GM21619 (cell line): ENCODE data around the gene MAP7D3.
A peak's percentile ranks its signal among the peaks of the same experiment; 100 is the strongest.
"Not testable (repeated sequence)": the region's sequence is repeated elsewhere in the genome, so short reads cannot be mapped to it uniquely, and the experiment has no call there.

ENCODE experiments used
- ATAC-seq: cut with Tn5 transposase; IDR thresholded peaks from one replicate; pipeline ENCODE4 v1.9.1; 2021; ENCODE audit not compliant: unreplicated experiment

MAP7D3 gene, protein sequence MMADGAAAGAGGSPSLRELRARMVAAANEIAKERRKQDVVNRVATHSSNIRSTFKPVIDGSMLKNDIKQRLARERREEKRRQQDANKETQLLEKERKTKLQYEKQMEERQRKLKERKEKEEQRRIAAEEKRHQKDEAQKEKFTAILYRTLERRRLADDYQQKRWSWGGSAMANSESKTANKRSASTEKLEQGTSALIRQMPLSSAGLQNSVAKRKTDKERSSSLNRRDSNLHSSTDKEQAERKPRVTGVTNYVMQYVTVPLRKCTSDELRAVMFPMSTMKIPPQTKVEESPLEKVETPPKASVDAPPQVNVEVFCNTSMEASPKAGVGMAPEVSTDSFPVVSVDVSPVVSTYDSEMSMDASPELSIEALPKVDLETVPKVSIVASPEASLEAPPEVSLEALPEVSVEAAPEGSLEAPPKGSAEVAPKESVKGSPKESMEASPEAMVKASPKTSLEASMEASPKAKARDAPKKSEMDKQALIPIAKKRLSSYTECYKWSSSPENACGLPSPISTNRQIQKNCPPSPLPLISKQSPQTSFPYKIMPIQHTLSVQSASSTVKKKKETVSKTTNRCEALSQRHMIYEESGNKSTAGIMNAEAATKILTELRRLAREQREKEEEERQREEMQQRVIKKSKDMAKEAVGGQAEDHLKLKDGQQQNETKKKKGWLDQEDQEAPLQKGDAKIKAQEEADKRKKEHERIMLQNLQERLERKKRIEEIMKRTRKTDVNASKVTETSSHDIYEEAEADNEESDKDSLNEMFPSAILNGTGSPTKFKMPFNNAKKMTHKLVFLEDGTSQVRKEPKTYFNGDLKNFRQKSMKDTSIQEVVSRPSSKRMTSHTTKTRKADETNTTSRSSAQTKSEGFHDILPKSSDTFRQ

DNA sequence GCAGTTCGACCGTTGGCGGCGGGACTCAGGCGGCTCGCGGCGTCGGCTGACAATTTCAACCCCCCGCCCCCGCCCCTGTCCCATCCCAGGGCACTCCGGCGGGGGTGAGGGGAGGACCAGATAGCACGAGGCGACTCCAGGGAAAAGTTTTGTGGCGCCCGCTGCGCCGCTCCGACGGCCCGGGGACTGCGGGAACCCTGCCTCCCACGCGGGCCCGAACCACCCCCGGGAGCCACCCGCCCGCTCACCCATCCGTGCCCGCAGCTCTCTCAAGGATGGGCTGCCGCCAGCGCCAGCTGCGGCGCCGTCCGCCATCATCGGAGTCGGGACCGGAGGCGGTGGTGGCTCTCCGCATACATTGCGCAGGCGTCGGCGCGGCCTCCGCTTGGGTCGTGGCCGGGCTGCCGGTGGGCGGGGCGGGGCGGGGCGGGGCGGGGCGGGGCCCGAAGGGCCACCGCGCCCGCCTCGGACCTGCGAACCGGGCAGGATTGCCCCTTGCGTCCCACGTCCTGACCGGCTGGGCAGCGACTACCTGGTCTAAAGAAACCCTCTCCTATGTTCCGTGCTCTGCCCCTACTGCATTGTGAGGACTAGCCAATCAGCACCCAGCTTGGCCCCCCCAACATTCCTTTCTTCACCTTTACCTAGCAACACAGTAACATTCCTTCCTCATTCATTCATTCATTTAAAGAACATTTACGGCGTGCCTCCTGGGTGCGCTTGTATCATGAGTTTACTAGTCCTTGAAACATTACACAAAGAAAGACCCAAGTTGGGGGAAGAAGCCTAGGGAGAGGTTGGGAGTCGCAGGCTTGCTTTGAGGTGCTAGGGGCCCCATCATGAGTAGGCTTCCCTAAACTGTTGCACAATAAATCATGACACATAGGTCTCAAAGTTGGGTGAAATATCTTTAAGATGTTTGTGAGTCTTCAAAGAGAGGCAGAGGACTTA is at the start of gene MAP7D3:
Gene MAP7D3 (minus strand): TSS at position 360 of the 951 bp plus-strand sequence. CDS start 42 bp downstream, at position 318.
- peak; percentile 87 for ATAC-seq

DNA sequence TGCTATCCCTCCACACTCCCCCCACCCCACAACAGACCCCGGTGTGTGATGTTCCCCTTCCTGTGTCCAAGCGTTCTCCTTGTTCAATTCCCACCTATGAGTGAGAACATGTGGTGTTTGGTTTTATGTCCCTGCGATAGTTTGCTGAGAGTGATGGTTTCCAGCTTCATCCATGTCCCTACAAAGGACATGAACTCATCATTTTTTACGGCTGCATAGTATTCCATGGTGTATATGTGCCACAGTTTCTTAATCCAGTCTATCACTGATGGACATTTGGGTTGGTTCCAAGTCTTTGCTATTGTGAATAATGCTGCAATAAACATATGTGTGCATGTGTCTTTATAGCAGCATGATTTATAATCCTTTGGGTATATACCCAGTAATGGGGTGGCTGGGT is 49.5 kb upstream of the MAP7D3 start, which contains the start of gene ADGRG4:
Gene ADGRG4 (plus strand): TSS at position 243 of the 400 bp plus-strand sequence. CDS start 7,815 bp downstream, outside the sequence.
- ATAC-seq, result not testable (repeated sequence)

DNA sequence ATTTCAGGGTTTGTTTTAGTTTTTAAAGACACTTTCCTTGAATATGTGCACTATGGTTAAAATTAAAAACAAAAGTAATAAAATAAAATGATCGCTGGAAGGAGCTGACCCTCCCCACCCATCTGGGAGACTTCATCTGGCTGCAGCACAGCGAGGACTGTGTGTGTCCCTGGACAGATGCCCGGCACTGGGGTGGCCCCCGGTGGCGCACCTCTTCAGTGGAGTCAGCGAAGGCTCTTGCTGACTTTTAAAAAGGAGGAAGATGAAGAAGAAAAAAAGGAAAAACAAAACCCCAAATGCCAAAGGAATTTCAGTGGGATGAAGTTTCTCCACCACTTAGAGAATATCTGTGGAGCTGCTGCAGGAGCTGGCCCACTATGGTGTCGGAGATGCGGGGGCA is 44.2 kb upstream of the MAP7D3 start:
- no peak for ATAC-seq

DNA sequence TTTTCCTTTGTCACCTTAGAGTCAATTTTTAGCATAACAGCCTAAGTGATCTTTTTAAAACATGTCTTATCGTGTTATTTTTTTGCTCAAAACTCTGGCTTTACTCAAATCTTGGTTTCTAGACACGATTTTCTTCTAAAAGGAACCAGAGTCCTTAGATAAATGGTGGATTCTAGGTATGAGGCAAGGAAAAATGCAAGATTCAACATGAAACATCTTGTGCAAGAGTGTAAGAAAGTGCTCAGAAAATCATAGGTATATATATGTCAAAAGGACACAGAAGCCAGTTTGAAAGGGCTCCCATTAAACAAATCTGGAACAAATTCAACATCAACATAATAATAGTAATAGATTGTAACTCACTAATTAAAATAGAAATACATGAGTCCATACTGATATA is 41.5 kb upstream of the MAP7D3 start:
- ATAC-seq, result no peak

DNA sequence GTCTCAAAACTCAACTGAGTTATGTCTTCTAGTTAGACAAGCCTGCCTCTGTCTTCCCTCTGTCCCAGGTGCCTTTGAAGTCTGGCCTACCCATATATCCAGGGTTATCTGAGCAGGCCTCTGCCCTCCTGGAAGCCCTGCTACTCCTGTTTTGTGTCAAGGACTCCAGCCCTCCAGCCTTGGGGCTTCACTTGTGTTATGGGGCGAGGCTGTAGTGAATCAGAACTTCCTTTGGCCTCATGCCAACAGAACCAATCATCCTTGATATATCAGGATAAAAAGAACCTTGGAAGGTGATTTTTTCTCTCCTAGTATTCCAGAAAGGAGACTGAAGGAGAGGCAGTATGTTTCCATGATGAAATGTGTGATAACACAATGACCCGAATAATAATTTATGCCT is 40.6 kb upstream of the MAP7D3 start:
- ATAC-seq, result no peak

DNA sequence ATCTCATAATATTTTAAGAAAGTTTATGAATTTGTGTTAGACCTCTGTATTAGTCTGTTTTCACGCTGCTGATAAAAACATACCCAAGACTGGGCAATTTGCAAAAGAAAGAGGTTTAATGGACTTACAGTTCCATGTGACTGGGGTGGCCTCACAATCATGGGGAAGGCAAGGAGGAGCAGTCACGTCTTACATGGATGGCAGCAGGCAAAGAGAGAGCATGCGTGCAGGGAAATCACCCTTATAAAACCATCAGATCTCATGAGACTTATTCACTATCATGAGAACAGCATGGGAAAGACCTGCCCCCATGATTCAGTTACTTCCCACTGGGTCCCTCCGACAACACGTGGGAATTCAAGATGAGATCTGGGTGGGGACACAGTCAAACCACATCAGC is 35.2 kb upstream of the MAP7D3 start:
- not testable (repeated sequence) for ATAC-seq

DNA sequence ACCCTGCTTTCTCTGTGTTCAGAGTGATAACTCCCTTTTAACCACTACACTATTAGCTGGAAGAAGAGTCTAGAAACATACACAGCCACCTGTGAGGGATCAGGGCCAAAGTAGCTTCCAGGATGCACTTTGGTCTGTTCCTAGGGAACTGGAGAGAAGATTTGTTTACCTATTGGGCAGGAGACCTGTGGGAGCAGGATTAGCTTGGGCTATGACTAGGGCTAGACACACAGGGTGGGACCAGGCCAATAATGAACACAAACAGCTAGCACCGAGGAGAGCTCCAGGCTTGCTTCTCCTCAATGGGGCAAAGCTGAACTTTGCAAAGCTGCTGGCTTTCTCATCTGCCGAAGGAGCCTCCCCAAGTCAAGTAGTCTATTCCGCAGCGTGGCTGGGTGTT is 24.4 kb upstream of the MAP7D3 start:
- no peak for ATAC-seq

DNA sequence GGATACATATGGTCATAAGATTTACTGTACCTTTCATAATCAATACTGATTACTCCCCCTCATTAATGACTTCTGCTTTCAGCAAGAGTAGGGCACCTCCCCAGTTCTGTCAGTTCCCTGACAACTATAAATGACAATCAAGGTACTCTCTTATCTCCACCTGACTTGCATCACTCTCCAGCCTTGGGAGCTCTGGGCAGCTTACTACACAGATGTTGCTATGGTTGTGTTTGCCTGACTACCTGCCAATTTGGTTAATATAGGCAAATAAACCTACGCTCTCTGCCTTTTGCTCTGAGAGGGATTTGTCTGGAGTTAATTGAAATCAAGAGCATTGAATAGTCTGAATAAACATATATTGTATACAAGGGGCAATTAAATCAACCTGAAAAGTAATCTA is 22.8 kb upstream of the MAP7D3 start:
- ATAC-seq, result no peak

DNA sequence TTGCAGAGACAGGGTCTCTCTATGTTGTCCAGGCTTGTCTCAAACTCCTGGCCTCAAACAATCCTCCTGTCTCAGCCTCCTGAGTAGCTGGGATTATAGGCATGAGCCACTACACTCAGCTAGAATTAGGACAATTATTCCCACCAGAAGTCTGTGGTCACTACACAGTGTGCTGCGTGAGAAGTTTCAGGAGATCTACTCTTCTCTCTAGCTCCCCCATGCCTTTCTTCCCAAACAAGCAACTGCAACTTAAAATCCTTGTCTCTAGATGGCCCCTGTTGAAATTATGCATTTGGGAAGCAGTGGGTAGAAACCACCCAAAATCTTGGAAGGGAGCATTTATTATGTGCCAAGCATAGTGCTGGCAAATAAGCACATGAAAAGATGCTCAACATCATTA is 21.1 kb upstream of the MAP7D3 start:
- ATAC-seq, result no peak

DNA sequence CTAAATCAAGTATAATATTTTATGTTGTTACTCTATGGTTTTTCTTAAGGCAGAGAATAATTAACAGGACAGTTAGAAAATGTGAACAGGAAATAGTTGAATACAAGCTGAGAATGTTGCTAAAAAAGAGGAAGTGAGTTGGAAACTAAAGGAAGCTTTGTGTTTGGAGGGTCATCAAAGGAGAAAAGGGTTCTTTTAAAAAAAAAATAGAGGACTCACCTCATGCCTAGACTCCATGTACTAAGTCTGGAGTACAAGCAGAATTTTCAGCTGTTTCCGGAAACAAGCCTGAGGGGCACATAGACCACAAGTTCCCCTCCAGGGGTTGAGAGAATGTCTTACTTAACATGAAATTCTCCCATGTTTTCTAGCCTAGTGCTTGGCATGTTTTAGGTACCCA is 20.1 kb upstream of the MAP7D3 start:
- peak; percentile 57 for ATAC-seq

DNA sequence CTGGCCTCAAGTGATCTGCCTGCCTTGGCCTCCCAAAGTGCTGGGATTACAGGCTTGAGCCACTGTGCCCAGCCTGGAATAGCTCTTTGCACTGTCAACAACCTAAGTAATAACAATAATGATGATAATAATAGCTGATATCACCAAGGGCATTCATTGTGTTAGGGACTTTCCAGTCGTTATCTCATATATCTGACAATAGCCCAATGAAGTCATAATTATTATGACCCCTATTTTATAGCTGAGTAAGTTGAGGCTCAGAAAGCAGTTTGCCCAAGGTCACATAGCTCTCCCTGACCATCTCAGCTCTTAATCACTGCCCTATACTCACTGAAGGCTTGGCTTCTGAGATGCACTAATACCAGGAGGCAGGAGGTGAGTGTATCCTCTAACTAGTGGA is 18.7 kb upstream of the MAP7D3 start:
- no peak for ATAC-seq

DNA sequence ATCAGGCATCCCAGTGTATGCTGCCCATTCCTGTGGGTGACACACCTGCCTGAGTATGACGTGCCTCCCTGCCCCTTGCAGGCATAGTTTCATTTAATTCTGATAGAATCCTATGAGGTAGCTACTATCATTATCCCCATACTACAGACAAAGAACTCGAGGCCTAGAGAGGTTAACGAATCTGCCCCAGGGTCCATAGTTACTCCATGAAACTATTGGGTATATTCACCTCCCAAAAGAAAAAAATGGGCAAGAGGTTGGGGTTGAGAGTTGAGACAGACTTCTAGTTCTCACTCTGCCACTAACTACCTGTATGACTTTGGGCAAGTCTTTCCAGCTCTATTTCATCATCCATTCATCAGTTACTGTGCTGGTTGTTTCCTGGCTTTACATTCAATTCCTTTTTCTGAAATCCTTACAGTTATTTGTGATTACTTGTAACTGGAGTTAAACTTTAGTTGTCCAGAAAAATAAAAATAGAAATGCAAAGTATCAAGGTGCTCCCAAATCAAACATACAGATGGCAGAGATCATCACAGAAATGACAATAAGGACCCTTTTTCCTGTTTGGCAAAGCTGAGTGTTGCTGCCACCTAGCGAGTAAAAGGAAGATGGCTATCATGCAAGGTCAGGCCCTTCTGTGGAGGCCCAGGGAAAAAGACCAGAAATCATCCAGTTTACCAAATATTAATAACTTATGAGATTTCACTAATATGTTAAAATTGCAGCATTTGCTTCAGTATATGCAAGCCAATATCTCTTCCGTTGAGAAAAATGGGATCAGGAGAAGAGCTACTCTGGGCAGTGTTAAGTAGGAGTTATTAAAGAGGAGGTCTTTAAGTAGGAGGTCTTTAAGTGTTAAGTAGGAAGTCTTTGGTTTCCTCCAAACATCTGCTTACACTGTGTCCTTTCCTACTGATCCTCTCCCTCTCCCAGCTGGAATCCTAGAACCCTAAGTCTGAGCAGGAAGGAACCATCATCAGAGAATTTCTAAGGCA is 17.1 kb upstream of the MAP7D3 start:
- peak; percentile 49 for ATAC-seq

DNA sequence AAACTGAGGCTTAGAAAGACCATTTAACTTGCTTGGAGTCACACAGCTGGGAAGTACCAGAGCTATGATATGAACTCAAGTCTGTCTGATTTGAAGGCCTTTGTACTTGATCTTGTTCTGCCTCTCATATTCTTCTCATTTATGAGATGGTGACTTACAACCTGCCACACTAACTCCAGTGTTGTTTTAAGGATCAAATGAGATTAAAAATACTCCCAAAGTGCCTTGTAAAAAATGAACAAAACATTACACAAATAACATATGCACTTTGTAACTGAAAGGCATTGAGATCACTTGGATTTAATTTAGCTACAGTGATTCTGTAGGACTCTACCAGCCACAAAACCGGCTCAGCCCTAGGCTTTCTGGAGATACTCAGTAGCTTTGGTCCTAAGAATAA is 15.6 kb upstream of the MAP7D3 start:
- no peak for ATAC-seq

DNA sequence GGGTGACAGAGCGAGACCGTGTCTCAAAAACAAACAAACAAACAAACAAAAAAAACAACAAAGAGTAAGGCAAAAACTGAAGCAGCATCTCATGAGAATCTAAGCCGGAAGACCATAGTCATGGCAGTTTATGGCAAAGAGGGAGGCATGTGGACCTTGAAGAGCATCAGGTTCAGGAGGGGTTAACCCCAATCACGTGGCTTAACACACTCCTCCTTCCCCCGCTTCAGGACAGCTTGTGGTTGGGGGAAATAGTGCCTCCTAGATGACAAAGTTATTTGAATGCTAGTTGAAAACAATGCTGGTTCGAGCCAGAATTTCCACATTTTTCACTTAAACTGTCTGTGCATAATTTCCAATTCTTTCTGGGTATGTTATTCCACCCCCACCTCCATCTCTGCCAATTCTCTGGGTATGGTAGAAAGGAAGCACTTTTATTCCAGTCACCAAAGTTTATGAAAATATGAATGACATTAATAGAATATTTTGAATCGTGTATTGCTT is 11.7 kb upstream of the MAP7D3 start:
- ATAC-seq, result no peak

DNA sequence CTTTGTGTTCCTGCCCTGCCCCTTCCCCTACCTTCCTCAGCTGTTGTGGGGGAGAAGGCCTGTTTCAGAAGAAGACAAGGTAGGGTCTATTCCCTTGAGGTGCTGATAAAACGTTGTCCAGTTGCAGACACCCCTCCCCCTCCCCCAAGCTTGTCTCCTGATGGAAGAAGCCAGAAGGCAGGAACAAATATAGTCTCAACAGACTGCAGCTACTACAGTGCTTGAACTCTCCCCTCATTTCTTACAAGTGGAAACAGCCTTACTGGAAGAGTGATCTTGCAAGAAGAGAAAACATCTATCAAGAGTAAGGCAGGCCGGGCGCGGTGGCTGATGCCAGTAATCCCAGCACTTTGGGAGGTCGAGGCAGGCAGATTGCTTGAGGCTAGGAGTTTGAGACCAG is 11.0 kb upstream of the MAP7D3 start:
- no peak for ATAC-seq

DNA sequence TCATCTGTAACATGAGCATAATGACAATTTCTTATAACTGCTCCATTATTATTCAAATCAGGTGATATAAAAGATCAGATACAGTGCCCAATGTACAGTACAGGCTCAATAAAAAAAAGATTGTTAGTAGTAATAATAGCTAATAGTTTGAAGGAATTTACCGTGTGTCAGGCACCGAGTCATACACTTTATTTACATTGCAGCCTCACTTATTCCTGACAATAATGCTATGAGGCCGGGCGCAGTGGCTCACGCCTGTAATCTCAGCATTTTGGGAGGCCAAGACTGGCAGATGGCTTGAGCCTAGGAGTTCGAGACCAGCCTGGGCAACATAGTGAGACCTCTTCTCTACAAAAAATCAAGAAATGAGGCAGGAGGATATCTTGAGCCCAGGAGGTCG is 10.1 kb upstream of the MAP7D3 start:
- no peak for ATAC-seq

DNA sequence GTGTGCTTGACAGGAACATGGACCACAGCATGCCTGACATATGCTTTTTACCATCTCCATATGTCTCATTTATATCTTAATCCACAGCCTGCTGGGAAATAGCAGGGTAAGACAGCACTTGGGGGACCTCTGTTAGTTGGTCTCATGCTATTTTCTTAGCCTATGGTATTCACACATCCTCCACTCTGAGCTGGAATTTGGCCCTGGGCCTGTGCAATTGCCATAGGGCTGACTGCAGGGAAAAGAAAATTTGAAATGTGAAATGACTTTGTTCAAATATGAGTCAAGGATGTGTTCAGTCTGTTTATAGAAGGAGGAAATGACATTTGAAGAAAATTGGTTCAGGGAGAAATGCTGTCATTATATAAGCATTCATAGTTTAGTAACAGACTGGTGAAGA is 9.6 kb upstream of the MAP7D3 start:
- no peak for ATAC-seq

DNA sequence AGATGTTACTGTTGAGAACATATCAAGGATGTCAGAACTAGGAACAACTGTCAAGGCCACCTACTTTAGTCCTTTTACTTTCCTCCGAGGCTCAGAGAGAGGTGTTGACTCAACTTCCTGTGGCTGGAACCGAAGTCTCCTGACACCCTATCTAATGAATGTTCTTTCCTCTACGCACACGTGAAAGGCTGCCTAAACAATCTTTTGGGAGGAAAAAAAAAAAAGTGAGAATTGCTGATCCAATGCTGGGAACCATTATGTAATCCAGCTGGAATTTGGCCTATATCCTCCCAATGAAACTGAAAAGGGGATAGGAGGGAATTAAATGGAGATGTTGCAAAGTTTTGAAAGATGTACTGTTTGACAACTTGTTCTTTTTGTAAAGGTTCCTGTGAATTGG is 8.3 kb upstream of the MAP7D3 start:
- ATAC-seq, result no peak

DNA sequence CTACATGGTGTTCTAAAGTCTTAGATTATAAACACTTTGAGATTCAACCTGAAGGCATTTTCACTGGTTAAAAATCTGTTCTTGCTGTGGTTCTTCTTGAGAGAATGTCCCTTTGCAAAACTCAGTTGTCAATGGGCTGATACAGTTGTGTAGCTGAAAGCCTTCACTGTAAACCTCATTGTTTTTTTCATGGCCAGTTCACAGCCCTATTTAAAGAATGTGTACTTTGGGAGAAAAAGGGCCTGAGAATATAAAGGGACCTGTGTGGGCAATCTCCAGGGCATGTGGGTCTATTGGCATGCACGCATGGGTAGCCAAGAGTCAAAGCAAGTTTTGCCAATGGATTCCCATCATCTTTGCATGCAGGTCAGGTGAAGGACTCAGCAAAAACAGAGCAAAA is 7.8 kb upstream of the MAP7D3 start:
- ATAC-seq, result no peak
